Fibroblast of lung (primary cell): Measurements from ENCODE around the gene ARMH3.

Experiments used
- EZH2 ChIP-seq: IDR thresholded peaks from 2 replicates; pipeline ENCODE4 v1.5.1; 2012; ENCODE audit warnings: low read length, control low read depth, mild to moderate bottlenecking; ENCODE audit errors: missing control alignments
- TF ChIP-seq, protein P1 (sequence below), 2 donors: IDR thresholded peaks in 1 of 2; conservative IDR thresholded peaks in 1 of 2; 1 replicate in 1 of 2; 2 replicates in 1 of 2; pipeline ENCODE4 v1.5.1; 2011 to 2012; ENCODE audit warnings: low read length in 2 of 2, control low read depth in 1 of 2, inconsistent platforms in 1 of 2, low read depth in 1 of 2, mild to moderate bottlenecking in 1 of 2

DNA sequence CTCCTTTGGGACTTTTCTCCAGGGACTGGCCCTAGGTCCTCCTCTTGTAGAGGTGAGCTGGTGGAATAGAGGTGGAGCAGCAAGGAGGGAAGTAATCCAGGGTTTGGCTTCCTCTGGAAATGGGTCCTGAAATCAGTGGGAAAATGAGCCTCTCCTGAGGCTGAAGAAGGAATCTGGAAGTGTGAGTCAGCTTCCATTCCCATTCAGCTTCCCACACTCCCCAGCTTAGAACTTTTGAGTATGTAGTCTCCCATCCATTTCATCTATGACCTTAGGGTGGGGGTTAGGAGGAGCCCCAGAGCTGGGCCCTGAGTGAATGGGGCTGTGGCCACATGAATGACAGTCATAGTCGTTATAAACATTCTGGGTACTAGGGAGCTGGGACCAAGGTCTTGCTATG is 46.4 kb upstream of the ARMH3 start:
- TF ChIP-seq, protein P1, sequence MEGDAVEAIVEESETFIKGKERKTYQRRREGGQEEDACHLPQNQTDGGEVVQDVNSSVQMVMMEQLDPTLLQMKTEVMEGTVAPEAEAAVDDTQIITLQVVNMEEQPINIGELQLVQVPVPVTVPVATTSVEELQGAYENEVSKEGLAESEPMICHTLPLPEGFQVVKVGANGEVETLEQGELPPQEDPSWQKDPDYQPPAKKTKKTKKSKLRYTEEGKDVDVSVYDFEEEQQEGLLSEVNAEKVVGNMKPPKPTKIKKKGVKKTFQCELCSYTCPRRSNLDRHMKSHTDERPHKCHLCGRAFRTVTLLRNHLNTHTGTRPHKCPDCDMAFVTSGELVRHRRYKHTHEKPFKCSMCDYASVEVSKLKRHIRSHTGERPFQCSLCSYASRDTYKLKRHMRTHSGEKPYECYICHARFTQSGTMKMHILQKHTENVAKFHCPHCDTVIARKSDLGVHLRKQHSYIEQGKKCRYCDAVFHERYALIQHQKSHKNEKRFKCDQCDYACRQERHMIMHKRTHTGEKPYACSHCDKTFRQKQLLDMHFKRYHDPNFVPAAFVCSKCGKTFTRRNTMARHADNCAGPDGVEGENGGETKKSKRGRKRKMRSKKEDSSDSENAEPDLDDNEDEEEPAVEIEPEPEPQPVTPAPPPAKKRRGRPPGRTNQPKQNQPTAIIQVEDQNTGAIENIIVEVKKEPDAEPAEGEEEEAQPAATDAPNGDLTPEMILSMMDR (conservative IDR thresholded peaks at IDR 0.05 in 1 of 2, IDR thresholded peaks at IDR 0.05 in 1 of 2; ENCODE audit: low read depth in 1 of 2, low read length in 2 of 2), result no peak
- TF ChIP-seq EZH2, result no peak
